Hematopoietic multipotent progenitor cell treated with erythropoietin and hydrocortisone succinate and interleukin-3 and kit ligand, for 6 days (in vitro differentiated cells): Measurements from ENCODE around the gene ATP6V0D1.
A peak's percentile ranks its signal among the peaks of the same experiment; 100 is the strongest.
"Not testable (repeated sequence)": the region's sequence is repeated elsewhere in the genome, so short reads cannot be mapped to it uniquely, and the experiment has no call there.

Experiments
- DNase-seq: peaks from one replicate; pipeline ENCODE4 v3.0.0-alpha.2; 2015

ATP6V0D1 gene

GRCh38 chr16:67424261-67424615 lies 56.7 kb downstream of the ATP6V0D1 start:
- no peak for DNase-seq

- no peak for DNase-seq
These were observed 57.2 kb downstream of the ATP6V0D1 start for GRCh38 chr16:67423611-67424260.

GRCh38 chr16:67423015-67423414 lies 57.9 kb downstream of the ATP6V0D1 start:
- no peak for DNase-seq

DNA sequence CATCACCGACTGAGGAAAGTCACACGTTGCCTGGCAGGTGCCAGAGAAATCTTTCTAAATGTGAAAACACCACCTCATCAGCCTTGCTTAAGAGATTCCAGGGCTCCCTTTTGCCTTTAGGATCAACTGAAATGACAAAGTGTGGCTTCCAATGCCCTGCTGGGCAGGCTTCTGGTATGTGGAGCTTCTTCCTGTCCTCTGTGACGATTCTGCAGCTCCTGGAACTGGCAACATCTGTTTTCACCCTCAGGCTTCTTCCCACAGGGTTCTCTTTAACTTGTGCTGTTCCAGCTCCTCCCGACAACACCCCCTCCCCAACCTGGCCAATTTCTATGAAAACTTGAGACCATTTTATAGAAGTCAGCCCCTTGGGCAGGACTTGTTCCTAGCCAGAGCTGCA lies 59.9 kb downstream of the ATP6V0D1 start:
- DNase-seq, result no peak

DNA sequence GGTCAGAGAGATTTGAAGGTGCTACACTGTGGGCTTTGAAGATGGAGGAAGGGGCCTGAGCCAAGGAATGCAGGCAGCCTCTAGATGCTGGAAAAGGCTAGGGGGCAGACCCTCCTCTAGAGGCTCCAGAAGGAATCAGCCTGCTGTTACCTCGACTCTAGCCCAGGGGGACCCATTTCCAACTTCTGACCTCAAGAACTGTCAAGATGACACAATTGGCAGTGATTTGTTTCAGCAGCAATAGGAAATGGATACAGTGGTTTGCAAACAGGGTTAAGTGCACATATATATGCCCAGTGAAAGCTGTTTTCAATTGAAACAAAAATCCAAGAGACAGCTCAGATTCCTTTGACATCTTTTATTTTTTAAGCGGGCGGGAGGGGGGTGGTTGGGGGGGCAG lies 61.0 kb downstream of the ATP6V0D1 start:
- no peak for DNase-seq

GRCh38 chr16:67419502-67419901 lies 61.5 kb downstream of the ATP6V0D1 start:
- DNase-seq, result no peak

- peak; percentile 47 for DNase-seq
These were observed 63.5 kb downstream of the ATP6V0D1 start for GRCh38 chr16:67417333-67418061.

DNA sequence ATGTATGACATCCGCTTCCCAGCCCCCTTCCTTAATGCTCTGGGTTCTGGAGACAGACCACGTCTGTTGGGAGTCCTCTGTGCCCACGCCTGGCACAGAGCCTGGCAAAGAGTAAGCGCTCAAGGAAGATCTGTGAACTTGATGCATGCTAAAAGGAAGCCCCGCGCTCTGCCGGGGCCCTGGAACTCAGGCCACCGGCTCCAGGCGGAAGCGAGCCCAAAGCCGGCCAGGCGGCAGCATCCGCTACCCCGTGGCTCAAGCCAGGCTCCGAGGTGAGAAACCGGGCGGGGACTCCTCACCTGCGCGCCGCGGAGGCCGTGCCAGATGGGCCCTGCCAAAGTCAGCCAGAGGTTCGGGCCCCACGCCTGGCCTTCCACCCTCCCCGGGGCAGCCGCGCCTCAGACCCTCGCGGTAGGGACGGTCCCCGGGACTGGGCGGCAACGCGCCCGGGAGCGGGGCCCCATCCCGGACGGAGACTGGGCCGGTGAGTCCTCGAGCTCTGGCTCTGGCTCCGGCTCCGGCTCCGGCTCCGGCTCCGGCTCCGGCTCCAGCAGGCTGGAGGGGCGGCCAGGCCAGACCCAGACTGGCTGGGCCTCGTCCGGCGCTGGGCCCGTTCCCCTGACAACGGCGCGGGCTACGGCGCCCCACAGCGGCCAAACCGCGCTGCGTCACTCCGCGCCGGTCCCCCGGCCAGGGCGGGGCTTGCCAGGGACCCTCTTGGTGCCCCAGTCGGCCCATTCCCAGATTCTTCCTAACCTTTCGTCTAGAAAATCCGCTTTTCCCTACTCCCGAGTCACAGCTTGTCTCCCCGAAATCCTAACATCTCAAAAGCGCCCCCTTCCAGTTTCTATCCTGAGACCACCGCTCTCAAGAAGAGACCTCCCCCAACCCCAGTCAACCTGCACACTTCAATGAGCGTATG lies 64.8 kb downstream of the ATP6V0D1 start, which contains the start of gene ZDHHC1:
TSS of gene ZDHHC1 (minus strand) at position 606 of the 922 bp plus-strand sequence. CDS start 8,702 bp downstream, outside the sequence.
- DNase-seq, result peak; percentile 55

DNA sequence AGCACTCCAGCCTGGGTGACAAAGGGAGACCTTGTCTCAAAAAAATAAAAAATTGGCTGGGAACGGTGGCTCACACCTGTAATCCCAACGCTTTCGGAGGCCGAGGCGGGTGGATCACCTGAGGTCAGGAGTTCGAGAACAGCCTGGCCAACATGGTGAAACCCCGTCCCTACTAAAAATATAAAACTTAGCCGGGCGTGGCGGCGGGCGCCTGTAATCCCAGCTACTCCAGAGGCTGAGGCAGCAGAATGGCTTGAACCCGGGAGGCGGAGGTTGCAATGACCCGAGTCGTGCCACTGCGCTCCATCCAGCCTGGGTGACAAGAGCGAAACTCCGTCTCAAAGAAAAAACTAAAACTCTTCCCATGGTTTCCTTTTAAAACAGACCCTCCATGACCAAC lies 65.5 kb downstream of the ATP6V0D1 start:
- not testable (repeated sequence) for DNase-seq

DNA sequence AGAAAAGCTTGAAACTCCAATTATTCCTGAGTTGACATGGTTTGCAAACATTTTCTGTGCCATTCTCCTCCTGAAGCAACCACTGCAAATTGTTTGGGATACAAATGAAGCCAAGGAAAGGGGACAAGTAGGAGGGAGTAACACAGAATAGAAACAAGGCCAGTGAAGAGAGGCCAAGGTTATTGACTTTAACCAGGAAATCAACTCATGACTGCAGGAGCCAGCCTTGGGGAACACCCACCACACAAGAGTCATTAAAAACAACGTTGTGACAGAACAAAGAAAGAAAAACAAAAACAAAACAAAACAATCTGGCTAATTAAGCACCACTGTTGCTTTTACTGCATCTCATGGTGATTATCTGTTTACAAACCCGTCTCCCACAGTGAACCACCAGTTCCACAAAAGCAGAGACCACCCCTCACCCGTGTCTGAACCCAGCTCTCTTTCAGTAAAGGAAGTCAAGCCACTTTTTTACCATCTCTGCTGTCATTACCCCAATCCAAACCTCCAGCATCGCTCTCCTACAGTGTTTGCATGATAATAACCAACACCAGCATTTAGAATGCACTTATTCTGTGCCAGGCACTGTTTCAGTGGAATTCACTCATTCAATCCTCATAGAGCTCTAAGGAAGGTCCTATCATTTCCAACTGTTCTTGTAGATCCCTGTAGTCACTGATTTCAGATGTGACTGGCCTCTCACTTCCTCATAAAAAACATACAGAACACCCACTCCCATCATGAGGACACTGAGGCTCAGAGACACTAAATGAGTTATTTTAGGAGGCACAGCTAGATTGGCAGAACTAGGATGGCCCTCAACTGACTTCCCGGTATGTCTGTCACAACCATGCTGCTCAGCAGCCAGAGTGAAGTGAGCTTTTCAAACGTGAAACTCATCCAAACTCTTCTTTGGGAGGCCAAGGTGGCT lies 66.7 kb downstream of the ATP6V0D1 start:
- DNase-seq, result no peak

DNA sequence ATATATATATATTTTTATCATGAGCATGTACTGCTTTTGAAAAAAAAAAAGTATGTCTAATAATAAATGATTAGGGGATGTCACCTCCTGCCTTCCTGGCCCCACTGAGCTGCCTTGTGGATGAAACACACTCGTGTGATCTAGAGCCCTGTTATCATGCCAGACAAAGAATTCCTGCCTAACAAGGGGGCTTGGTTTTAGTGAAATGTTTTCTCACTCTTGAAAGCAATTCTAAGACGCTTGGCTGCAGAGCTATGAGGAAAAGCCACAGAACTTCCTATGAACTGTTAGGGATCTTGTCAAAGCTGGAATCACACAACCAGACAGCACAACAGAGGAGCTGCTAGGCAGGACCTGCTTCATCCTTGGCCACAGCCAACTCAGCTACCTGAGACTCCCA lies 68.7 kb downstream of the ATP6V0D1 start:
- DNase-seq, result no peak

DNA sequence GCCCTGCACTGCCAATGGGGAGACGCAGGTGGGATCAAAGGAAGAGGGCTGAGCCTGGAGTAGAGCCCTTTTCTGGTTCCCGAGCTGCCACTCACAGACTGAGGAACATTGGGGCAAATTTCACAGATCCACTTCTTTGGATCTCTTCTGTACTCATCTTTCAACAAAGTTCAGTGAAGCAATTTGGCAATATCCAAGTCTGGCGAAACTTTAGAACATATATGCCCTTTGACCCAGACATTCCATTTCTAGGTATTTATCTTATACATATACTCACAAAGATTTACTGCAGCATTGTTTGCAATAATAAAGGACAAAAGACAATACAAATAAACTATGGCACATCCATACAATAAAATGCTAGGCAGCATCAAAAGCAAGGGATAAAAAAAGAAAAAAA lies 69.6 kb downstream of the ATP6V0D1 start:
- no peak for DNase-seq

DNA sequence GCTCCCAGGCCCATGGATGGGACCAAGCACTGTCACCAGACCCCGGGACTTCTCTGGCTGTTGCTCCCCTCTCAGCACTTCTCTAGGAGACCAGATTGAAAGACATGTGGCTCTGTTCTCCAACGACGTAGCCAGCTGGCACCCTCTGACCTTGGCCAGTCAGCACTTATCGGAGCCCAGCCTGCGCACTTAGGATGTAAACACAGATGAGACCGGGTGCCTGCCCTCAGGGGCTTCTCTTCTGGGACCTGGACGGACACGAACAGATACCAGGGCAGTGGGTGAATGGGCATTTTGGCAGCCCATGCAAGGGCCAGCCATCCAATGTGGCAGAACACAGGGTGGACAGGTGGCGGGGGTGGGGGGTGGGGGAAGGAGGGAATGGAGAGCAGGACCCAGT lies 71.3 kb downstream of the ATP6V0D1 start:
- no peak for DNase-seq

GRCh38 chr16:67407788-67408452 lies 73.0 kb downstream of the ATP6V0D1 start:
- DNase-seq, result no peak

DNA sequence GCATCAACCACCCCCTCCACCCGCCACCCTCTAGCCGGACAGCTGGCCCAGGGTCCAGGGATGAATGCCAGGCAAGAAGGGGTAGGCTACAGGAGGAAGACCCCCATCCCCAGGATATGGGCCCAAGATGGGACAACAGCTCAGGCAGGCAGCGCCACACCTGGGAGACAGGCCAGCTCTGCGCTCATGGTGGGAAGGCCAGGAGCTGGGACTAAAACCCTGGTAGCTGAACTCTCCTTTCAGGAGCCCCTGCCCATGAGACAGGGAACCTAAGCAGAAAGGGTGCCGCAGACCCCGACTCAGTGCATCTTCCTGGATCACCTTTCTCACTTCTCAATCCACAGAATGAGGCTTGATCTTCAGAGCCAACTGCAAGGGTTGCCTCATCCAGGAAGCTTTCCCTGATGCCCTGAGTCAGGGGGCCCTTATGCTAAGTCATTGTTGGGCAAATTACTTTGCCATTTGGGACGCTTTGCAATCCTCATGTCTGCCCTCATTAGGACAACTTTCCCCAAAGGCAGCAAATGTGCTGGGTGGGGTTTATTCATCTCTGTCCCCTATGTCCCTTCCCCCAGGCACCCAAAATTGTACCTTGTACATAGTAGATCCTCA lies 73.7 kb downstream of the ATP6V0D1 start:
- no peak for DNase-seq

DNA sequence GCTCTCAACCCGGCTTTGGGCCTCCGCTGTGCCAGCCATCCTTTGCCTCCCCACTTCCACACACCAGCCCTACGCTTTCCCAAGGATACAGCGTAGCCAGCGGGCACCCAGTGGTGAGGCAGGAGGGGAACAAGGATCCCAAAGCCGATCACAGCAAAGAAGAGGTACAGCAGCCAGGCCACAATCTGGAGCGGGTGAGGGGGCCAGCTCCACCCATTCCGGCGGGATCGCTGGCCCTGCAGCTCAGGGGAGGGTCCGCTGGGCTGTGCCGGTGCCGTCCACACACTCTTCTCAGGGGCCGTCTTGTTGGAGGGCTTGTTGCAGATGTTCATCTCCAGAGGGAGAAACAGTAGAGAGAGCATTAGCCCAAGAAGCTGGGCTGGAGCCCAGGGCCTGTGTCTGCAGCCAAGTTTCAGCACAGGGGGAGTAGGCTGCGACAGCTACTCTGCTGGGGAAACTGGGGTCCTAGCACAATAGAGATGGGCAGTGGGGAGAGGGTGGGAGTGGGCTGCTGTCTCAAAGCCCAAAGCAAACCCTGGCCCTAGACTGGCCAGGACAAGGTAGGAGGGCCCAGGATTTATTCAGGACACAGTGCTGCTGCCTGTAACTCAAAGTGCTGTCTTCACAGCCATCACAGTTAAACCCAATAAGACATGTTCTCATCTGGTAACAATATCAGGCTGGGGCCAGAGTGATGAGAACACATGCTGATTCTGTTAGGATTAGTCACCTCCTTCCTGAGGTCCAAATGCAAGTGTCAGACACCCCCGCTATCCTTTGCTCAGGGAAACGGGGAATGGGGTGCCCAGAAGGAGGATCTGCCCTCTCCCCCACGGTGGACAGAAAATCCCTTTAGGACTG lies 74.6 kb downstream of the ATP6V0D1 start:
- no peak for DNase-seq

DNA sequence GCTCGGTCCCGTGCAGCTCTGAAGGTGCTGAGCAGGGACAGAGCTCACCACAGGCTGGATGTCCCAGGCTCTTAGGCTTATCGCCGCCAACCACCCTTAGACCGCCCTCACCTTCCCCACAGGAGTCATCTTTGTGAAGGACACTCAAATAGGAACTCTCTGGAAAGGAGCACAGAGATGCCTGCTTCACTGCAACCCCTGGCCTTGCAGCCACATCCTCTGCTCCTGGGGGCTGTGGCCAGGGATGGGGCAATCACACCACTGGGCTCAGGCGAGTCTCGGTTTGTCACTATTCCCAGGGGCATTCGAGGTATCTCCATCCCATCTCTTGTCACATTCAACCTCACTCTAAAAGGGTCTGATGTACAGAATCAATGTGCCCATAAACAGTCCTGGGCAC lies 75.6 kb downstream of the ATP6V0D1 start:
- no peak for DNase-seq

GRCh38 chr16:67404740-67405226 lies 76.2 kb downstream of the ATP6V0D1 start:
- DNase-seq, result no peak

DNA sequence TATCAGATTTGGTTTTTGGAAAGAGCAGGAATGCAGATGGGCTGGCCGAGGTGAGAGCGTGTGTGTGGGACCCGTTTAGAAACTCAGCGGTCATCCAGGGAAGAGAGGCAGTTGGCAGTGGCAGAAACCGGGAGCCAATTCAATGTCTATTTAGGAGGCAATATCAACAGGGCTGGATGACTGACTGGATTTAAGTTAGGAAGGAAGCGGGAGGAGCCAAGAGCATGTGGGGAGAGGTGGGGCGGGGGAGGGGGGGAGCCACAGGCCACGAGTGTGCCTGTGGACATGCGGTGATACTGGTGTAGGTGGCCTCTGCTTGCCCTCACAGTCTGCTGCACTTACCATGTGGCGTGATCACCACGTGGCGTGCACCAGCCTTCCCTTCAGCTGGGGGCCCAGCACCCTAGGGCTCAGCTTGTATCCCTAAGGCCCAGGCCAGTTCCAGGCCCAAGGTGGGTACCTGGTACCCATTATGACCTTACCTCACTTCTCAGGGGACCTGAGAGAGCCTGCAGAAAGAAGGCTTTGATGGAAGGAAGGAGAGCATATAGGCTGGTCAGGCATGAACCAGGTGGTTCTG lies 76.9 kb downstream of the ATP6V0D1 start:
- no peak for DNase-seq

DNA sequence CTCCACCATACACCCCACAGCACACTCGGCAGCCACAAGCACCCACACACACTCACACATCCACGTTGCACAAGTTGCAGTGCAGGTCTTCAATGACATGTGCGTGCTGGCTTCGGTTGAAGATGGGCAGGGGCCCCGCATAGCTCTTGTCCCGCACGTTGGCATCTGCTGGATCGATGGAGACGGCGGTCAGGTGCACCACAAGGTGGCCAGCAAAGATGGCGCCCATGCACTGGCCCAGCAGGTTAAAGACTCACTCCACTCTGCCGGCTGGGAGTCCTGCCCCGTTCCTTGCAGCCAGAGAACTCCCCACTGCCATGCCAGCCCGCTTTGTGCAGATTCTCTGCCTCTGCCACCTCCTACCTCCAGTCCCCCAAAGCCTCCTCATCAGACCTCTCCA lies 80.1 kb downstream of the ATP6V0D1 start:
- no peak for DNase-seq
